Activated CD4-positive, alpha-beta T cell treated with anti-CD3 and anti-CD28 coated beads for 24 hours (primary cell): Measurements from ENCODE around the gene BICRAL.
"Not testable (repeated sequence)": the region's sequence is repeated elsewhere in the genome, so short reads cannot be mapped to it uniquely, and the experiment has no call there.

ENCODE experiments used
- DNase-seq, 2 donors: peaks; one replicate each; pipeline ENCODE4 v3.0.0-alpha.2; 2020; ENCODE audit warnings: low read depth in 2 of 2

BICRAL gene

GRCh38 chr6:42894041-42894828 is 112.4 kb downstream of the BICRAL start:
- DNase-seq: not testable (repeated sequence)

DNA sequence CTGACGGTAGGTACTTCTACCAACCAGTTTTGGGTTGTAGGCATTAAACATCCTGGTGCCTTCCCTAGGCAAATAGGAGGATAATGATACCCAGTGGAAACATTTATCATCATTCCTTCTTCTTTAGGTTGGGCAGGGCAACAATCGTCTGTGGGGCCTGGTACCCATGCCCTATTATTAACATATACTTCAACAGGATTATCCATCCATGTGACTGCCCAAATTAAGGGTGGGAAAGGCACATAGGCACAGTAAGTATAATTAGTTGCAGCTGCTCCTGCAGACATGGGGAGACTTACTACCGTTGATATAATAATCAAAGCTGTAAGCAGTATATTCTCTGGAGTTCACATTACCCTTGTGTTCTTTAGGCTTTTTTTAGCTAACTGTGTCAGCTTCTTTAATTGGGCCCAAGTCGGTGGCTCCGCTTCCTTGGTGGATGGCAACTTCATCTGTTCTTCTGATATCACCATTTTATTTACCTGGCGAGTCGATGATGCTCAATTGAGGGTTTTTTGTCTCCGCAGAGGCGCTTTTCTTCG is 114.4 kb downstream of the BICRAL start:
- DNase-seq: no peak

DNA sequence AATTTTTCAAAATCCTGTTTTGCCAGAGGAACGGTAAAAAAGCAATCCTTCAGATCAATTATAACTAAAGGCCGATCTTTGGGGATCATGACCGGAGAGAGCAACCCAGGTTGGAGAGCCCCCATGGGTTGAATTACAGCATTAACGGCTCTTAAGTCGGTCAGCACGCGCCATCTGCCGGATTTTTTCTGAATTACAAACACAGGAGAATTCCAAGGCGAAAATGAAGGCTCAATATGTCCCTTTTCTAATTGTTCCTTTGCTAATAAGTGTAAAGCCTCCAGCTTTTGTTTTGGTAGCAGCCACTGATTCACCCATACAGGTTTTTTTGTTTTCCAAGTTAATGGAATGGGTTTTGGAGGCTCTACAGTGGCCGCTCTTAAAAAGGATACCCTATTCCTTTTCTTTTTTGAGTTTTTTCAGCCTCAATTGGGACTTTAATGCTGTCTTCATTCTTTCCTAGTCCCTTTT is 117.1 kb downstream of the BICRAL start:
- peak; percentile 56 to 74 for DNase-seq

GRCh38 chr6:42899871-42900270 is 118.0 kb downstream of the BICRAL start:
- no peak for DNase-seq

DNA sequence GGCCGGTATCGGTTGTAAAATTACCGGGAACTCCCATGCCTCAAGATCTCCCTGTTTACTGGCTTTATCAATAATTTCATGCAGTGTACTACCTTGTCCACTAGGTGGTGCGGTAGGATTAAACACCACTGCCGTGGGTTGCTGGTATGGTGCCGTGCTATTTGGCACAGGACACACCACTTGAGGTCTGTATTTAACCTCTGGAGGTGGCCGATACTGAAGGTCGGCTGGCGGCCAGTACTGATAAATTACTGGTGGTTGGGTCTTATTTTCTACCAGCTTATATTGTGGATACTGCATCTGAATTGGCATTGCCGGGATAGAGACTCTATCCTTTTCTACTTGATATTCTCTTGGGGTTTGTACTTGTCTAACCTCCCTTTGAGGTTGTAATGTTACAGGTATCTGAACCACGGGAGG is 119.7 kb downstream of the BICRAL start:
- DNase-seq: peak; percentile 32 to 56

GRCh38 chr6:42902429-42903263 is 120.8 kb downstream of the BICRAL start:
- DNase-seq: not testable (repeated sequence)

- no peak for DNase-seq
Observed at GRCh38 chr6:42904467-42904866, 122.6 kb downstream of the BICRAL start.

DNA sequence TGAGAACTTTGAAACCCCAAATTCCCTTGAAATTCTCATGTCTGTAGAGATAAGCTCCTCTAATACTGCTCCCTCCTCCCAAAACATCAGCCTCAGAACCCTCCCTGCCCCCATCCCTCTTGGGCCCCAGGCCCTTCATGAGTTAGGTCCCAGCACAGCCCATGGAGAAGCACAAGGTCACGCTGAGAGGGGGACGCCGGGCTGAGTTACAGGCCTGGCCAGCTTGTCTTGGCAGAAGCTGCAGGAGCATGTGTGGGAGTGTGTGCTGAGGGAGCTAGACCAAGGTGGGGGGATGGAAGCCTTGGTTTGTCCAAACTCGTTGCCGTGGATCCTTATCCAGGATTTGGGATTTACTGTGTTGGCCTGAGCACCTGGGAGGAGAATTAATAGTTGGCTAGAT is 125.5 kb downstream of the BICRAL start:
- DNase-seq: no peak

DNA sequence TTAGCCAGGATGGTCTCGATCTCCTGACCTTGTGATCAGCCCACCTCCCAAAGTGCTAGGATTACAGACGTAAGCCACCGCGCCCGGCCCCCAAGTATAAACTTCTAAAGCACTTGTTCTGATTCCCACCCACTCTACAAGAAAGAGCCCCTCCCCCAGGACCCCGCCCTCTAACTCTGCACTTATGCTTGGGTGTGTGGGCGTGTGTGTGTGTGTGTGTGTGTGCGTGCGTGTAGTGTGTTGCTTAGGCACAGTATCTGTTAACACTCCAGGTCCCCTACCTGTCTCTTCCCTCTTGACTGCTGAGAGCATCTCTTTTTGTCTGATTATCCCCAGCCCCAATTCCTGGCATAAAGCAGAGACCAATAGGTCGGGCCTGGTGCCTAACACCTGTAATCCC is 128.0 kb downstream of the BICRAL start:
- no peak for DNase-seq

DNA sequence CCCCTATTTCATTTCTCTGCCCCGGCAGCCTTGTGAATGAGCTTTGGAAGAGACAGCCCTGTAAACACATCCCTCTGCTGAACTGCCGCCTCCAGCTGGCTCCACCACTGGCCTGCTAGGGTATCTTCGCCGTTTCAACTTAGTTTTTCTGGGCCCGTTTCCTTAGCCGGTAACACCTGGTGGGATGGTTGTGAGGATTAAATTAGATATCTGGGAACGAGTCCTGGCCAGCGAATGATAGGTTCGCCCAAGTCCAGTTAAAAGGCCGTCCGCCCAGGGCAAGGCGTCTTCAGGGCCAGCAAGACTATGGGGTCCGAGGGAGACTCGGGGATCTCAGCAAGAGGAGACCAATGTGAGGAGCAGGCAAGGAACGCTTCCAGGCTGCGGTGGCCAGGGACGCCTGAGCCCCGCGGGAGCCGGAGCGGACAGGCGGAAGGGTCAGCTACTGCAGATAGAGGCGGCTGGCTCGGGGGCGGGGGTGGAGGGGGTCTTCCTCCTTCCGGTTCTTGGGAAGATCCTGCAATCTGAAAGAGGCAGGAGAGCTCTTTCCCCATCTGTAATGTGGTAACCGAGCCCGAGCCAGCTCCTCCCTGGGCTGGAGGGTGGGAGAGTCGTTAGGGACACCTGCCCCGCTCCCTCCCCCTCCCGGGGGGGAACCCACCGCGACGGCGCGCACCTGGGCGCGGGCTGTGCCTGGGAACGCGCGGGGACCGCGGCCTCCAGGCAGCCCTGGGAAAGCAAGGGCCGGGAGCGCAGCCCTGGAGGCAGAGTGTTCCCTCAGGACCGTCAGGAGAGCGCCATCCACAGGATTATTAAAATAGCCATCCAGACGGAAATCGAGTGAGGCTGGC is 129.5 kb downstream of the BICRAL start:
- DNase-seq: no peak

DNA sequence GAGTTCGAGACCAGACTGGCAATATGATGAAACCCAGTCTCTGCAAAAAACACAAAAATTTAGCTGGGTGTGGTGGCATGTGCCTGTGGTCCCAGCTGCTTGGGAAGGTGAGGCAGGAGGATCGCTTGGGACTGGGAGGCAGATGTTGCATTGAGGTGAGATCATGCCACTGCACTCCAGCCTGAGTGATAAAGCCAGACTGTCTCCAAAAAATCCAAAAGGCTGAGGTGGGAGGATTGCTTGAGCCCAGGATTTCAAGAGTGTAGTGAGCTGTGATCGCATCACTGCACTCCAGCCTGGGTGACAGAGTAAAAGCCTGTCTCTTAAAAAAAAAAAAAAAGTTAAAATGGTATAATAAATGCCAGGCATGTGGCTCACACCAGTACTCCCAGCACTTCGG is 132.7 kb downstream of the BICRAL start:
- DNase-seq: no peak

GRCh38 chr6:42915732-42916131 is 133.9 kb downstream of the BICRAL start, which contains the start of gene PTCRA:
PTCRA (plus strand) TSS chr6:42916053; CDS start chr6:42916070, 17 bp downstream.
- no peak for DNase-seq

DNA sequence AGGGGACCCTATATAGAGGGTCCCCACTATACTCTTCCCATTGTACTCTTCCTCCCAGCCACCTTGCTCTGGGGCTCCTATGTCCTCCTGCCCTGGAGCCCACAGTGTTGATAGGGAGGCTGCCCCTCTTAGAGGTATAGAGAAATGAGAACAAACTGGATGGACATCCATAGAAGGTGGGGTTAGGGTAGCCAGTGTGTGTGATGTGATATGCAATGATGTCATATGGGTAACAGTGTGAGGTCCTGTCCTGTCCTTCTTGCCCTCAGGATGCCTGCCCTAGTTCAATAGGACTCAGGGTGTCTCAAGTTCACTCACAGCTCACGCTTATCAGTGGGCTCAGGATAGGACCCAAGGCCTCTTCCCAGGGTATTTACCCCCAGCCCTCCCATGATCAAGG is 134.4 kb downstream of the BICRAL start:
- DNase-seq: no peak
